Ovary (tissue), 9 donors: ENCODE data around the gene PARM1. TPM values are rescaled to one million over a fixed set of nuclear protein-coding genes. Genes with fewer than 3 reads are reported as not detected.

ENCODE experiments used
- DNase-seq, 5 donors: peaks; one replicate each; pipeline ENCODE4 v3.0.0-alpha.2; 2019 to 2020
- H3K27ac ChIP-seq, 2 donors: fragments of 200-600 bp; one replicate each; pipeline versions ENCODE4 v1.5.1 to v1.8.0; 2019 to 2022
- H3K27me3 ChIP-seq: fragments of 200-600 bp; one replicate; pipeline ENCODE4 v1.8.0; 2022
- H3K36me3 ChIP-seq: fragments of 200-600 bp; sonication (generic); one replicate; pipeline ENCODE4 v1.5.1; 2019
- H3K4me1 ChIP-seq: one replicate; pipeline ENCODE4 v1.8.1; 2013; ENCODE audit warnings: mild to moderate bottlenecking, moderate library complexity; ENCODE audit not compliant: insufficient read depth
- H3K4me3 ChIP-seq: fragments of 200-600 bp; sonication (generic); one replicate; pipeline ENCODE4 v1.5.1; 2017
- H3K9me3 ChIP-seq, 2 donors: fragments of 200-600 bp in 1 of 2; sonication (generic) in 1 of 2; one replicate each; pipeline versions ENCODE4 v1.5.1 to v1.8.1; 2013 to 2019; ENCODE audit warnings: mild to moderate bottlenecking in 1 of 2, moderate library complexity in 1 of 2
- EP300 ChIP-seq: sonication (generic); formaldehyde crosslinking; IDR thresholded peaks from one replicate; pipeline ENCODE4 v1.6.1; 2017; ENCODE audit warnings: antibody characterized with exemption
- POLR2A ChIP-seq: fragments of 450-650 bp; IDR thresholded peaks from one replicate; pipeline ENCODE4 v1.6.1; 2017; ENCODE audit warnings: antibody characterized with exemption, mild to moderate bottlenecking, moderate library complexity
- WGBS, 3 donors: extraction: QIAGEN DNeasy Blood & Tissue Kit in 1 of 3; methylation state at CpG; one replicate each; pipeline versions ENCODE4 v1.1.5 to v1.1.7; 2013 to 2017; 5-methylcytosine and 5-hydroxymethylcytosine counted together
- intact Hi-C, 4 donors: fragments of 100-400 bp; cut with DNase I; formaldehyde crosslinking; loops; one replicate each; pipeline versions ENCODE4 v1.11.0 to v1.15.1; 2022 to 2023
- polyA plus RNA-seq, 2 donors: library from polyadenylated mRNA; stranded (reverse); fragments of 200-250 nt in 1 of 2; fragments of 350-450 nt in 1 of 2; fragmentation: Illumina TruSeq in 1 of 2; extraction: RNeasy Lipid Tissue Mini Kit (QIAGEN cat#74804) in 1 of 2; gene quantifications; one replicate each; pipeline ENCODE4 v1.2.3, GENCODE V29; 2013 to 2014
- total RNA-seq, 7 donors: library from RNA; depleted of rRNA in 2 of 7; stranded (reverse); fragments of >200 nt in 2 of 7; fragmentation: NEBNext Ultra II Directional in 3 of 7; extraction: Animal tissue kit (Norgen Biotek cat#: 25700) in 3 of 7; gene quantifications; one replicate each; pipeline versions ENCODE4 v1.1.0 to v1.2.4, GENCODE V29; 2016 to 2023
- TF ChIP-seq, protein P1 (sequence below), 3 donors: fragments of 450-650 bp in 2 of 3; fragments of 200-600 bp in 1 of 3; IDR thresholded peaks; one replicate each; pipeline versions ENCODE4 v1.5.1 to v1.8.0; 2016 to 2022; ENCODE audit warnings: antibody characterized with exemption in 3 of 3, mild to moderate bottlenecking in 1 of 3
- donor health status: DM: no; HTN: no; CAD: no; lungs with moderate emphysema.
- donor health status: DM: no; HTN: no; CAD: no.
- donor health status: Bipolar disorder and iron deficiency.
- donor health status: DM: yes; HTN: yes; CAD: no.
- donor health status: DM: no; HTN: no; CAD: no.
- donor health status: DM: yes; HTN: yes; CAD: no.

Gene PARM1
- total and polyA plus RNA-seq, 9 donors = 1.9 to 90.1 (median 12.6) TPM

- intact Hi-C loops = no loop called here
- Histone ChIP-seq H3K4me3 (no peak overlapping the region), H3K36me3 (no peaks in the 10 kb centered on the region), H3K4me1 (no peaks in the 10 kb centered on the region), H3K9me3 (no peaks in the 10 kb centered on the region), H3K27me3 (no peaks in the 10 kb centered on the region), H3K27ac (no peak overlapping the region)
- TF ChIP-seq, protein P1, sequence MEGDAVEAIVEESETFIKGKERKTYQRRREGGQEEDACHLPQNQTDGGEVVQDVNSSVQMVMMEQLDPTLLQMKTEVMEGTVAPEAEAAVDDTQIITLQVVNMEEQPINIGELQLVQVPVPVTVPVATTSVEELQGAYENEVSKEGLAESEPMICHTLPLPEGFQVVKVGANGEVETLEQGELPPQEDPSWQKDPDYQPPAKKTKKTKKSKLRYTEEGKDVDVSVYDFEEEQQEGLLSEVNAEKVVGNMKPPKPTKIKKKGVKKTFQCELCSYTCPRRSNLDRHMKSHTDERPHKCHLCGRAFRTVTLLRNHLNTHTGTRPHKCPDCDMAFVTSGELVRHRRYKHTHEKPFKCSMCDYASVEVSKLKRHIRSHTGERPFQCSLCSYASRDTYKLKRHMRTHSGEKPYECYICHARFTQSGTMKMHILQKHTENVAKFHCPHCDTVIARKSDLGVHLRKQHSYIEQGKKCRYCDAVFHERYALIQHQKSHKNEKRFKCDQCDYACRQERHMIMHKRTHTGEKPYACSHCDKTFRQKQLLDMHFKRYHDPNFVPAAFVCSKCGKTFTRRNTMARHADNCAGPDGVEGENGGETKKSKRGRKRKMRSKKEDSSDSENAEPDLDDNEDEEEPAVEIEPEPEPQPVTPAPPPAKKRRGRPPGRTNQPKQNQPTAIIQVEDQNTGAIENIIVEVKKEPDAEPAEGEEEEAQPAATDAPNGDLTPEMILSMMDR (IDR thresholded peaks at IDR 0.05) = no peak
- TF ChIP-seq POLR2A = no peak
- no peak for TF ChIP-seq EP300
- DNase-seq = no peak
Measured at GRCh38 chr4:74921490-74921889, 11.4 kb upstream of the PARM1 start.

GRCh38 chr4:74926007-74926406 lies 6.9 kb upstream of the PARM1 start:
- H3K27ac ChIP-seq = no peak overlapping the region
- no peaks in the 10 kb centered on the region for H3K36me3 ChIP-seq

GRCh38 chr4:74930162-74930561 lies 2.8 kb upstream of the PARM1 start:
- Histone ChIP-seq H3K4me3 (no peak overlapping the region), H3K27me3 (no peaks in the 10 kb centered on the region), H3K9me3 (no peaks in the 10 kb centered on the region), H3K4me1 (peaks cover 1% of the 10 kb centered on the region), H3K36me3 (no peaks in the 10 kb centered on the region), H3K27ac (no peak overlapping the region)
- TF ChIP-seq, protein P1 (IDR thresholded peaks at IDR 0.05) = no peak
- no peak for TF ChIP-seq POLR2A
- TF ChIP-seq EP300 = no peak
- intact Hi-C loops = loop anchor here in 1 of 4 donors (10.0 kb wide), 1 partner anchor 585 kb away; the partner anchor contains the start of genes RCHY1 and THAP6
- DNase-seq = no peak
- WGBS, 3 donors = 93 to 98% (median 95%) methylated on average over 4 of the region's 4 CpGs

More at GRCh38 chr4:74926007-74926406, 6.9 kb upstream of the PARM1 start:
- H3K4me3 ChIP-seq = no peak overlapping the region
- intact Hi-C loops = no loop called here
- no peak for TF ChIP-seq EP300
- TF ChIP-seq, protein P1 (IDR thresholded peaks at IDR 0.05) = no peak
- no peak for TF ChIP-seq POLR2A
- DNase-seq = no peak
- 86 to 91% (median 87%) methylated on average over 1 of the region's 1 CpG for WGBS, 3 donors
- H3K9me3 ChIP-seq = no peaks in the 10 kb centered on the region
- H3K27me3 ChIP-seq = no peaks in the 10 kb centered on the region
- no peaks in the 10 kb centered on the region for H3K4me1 ChIP-seq

DNA sequence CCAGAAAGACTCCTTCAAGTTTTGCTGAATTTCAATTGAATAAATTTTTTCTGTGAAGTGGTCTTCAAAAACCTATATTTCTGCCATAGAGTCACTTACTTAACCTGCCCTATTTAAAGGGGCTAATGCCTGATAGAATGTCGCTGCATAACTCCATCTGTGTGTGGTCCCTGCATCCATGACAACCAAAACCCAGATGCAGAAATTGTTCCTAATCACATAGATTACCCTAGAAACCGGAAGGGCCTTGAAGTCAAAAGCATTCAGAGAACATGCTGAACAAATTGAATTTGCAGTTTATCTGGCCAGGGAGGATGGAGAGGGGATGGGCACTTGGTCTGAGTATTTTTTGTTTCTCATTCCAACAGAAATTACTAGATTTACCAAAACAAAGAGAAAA lies 1.5 kb upstream of the PARM1 start:
- H3K9me3 ChIP-seq = no peaks in the 10 kb centered on the region
- H3K27ac ChIP-seq = no peak overlapping the region
- intact Hi-C loops = loop anchor here in 1 of 4 donors (10.0 kb wide), 1 partner anchor 583 kb away; the partner anchor contains the start of genes RCHY1 and THAP6
- WGBS, 3 donors = 30 to 54% (median 51%) methylated on average over 2 of the region's 2 CpGs
- peaks cover 1% of the 10 kb centered on the region for H3K4me1 ChIP-seq
- TF ChIP-seq POLR2A (no peak), EP300 (no peak)
- TF ChIP-seq, protein P1 (IDR thresholded peaks at IDR 0.05) = no peak
- H3K36me3 ChIP-seq = no peaks in the 10 kb centered on the region
- no peak for DNase-seq
- no peak overlapping the region for H3K4me3 ChIP-seq
- no peaks in the 10 kb centered on the region for H3K27me3 ChIP-seq
